ENCODE results near the gene ANKRD62.

The ANKRD62 gene

GRCh38 chr18:12098374-12098773 is 4.7 kb downstream of the ANKRD62 start:
- Histone ChIP-seq H3K27ac (ENCODE audit: low read length) (no peak overlapping the region), H3K9ac (ENCODE audit: low read length) (no peak overlapping the region), H3F3A (ENCODE audit: insufficient read depth, low read length) (no peaks in the 10 kb centered on the region), H3K4me2 (ENCODE audit: low read depth, low read length) (no peak overlapping the region), H2AFZ (ENCODE audit: low read length) (no peak overlapping the region), H3K27me3 (replicated peaks; ENCODE audit: insufficient read depth, low read length) (no peaks in the 10 kb centered on the region), H3K79me2 (ENCODE audit: low read length) (no peaks in the 10 kb centered on the region), H3K9me2 (replicated peaks; ENCODE audit: insufficient read depth, low read length) (no peaks in the 10 kb centered on the region), H3K36me3 (replicated peaks; ENCODE audit: insufficient read depth, low read length) (no peaks in the 10 kb centered on the region), H3K4me3 (ENCODE audit: low read length) (no peak overlapping the region), H3K9me3 (replicated peaks; ENCODE audit: insufficient read depth, low read length) (no peaks in the 10 kb centered on the region), H3K4me1 (ENCODE audit: low read length) (no peaks in the 10 kb centered on the region), H4K20me1 (ENCODE audit: insufficient read depth, low read length) (no peaks in the 10 kb centered on the region)
- no peak for DNase-seq
- TF ChIP-seq EZH2 (optimal IDR thresholded peaks at IDR 0.05; ENCODE audit: low read depth, low read length) (no peak), EZH2phosphoT487 (IDR thresholded peaks at IDR 0.05; ENCODE audit: low read length) (no peak), CTCF (IDR thresholded peaks at IDR 0.05; ENCODE audit: low read length) (no peak)

GRCh38 chr18:12099160-12099559 is 5.5 kb downstream of the ANKRD62 start:
- H3K36me3 ChIP-seq (replicated peaks; ENCODE audit: insufficient read depth, low read length), result no peaks in the 10 kb centered on the region
- TF ChIP-seq EZH2phosphoT487 (IDR thresholded peaks at IDR 0.05; ENCODE audit: low read length) (no peak), EZH2 (optimal IDR thresholded peaks at IDR 0.05; ENCODE audit: low read depth, low read length) (no peak), CTCF (IDR thresholded peaks at IDR 0.05; ENCODE audit: low read length) (no peak)
- no peak overlapping the region for H3K9ac ChIP-seq (ENCODE audit: low read length)
- H3K4me3 ChIP-seq (ENCODE audit: low read length), result no peak overlapping the region
- no peak for DNase-seq
- H3F3A ChIP-seq (ENCODE audit: insufficient read depth, low read length), result no peaks in the 10 kb centered on the region
- no peak overlapping the region for H2AFZ ChIP-seq (ENCODE audit: low read length)
- H3K4me2 ChIP-seq (ENCODE audit: low read depth, low read length), result no peak overlapping the region
- H3K27me3 ChIP-seq (replicated peaks; ENCODE audit: insufficient read depth, low read length), result no peaks in the 10 kb centered on the region
- H3K9me3 ChIP-seq (replicated peaks; ENCODE audit: insufficient read depth, low read length), result no peaks in the 10 kb centered on the region
- H3K9me2 ChIP-seq (replicated peaks; ENCODE audit: insufficient read depth, low read length), result no peaks in the 10 kb centered on the region
- no peak overlapping the region for H3K27ac ChIP-seq (ENCODE audit: low read length)
- H3K4me1 ChIP-seq (ENCODE audit: low read length), result no peaks in the 10 kb centered on the region
- H4K20me1 ChIP-seq (ENCODE audit: insufficient read depth, low read length), result no peaks in the 10 kb centered on the region
- H3K79me2 ChIP-seq (ENCODE audit: low read length), result no peaks in the 10 kb centered on the region

- H2AFZ ChIP-seq (ENCODE audit: low read length), result no peak overlapping the region
- TF ChIP-seq EZH2phosphoT487 (IDR thresholded peaks at IDR 0.05; ENCODE audit: low read length), result no peak
- TF ChIP-seq CTCF (IDR thresholded peaks at IDR 0.05; ENCODE audit: low read length), result no peak
- no peak for TF ChIP-seq EZH2 (optimal IDR thresholded peaks at IDR 0.05; ENCODE audit: low read depth, low read length)
- no peak overlapping the region for H3K4me2 ChIP-seq (ENCODE audit: low read depth, low read length)
- no peaks in the 10 kb centered on the region for H3K9me3 ChIP-seq (replicated peaks; ENCODE audit: insufficient read depth, low read length)
- no peaks in the 10 kb centered on the region for H3F3A ChIP-seq (ENCODE audit: insufficient read depth, low read length)
- no peaks in the 10 kb centered on the region for H3K4me1 ChIP-seq (ENCODE audit: low read length)
- no peak for DNase-seq
- no peak overlapping the region for H3K4me3 ChIP-seq (ENCODE audit: low read length)
- H3K9me2 ChIP-seq (replicated peaks; ENCODE audit: insufficient read depth, low read length), result no peaks in the 10 kb centered on the region
- H3K27me3 ChIP-seq (replicated peaks; ENCODE audit: insufficient read depth, low read length), result no peaks in the 10 kb centered on the region
- no peaks in the 10 kb centered on the region for H3K79me2 ChIP-seq (ENCODE audit: low read length)
- H4K20me1 ChIP-seq (ENCODE audit: insufficient read depth, low read length), result no peaks in the 10 kb centered on the region
- no peaks in the 10 kb centered on the region for H3K36me3 ChIP-seq (replicated peaks; ENCODE audit: insufficient read depth, low read length)
- no peak overlapping the region for H3K9ac ChIP-seq (ENCODE audit: low read length)
- H3K27ac ChIP-seq (ENCODE audit: low read length), result no peak overlapping the region
Observed at GRCh38 chr18:12101266-12101665, 7.6 kb downstream of the ANKRD62 start.

Data from MM.1S (cell line).